Measurements from ENCODE around the gene PLK5.

Gene PLK5

GRCh38 chr19:1555487-1556389 lies 31.9 kb downstream of the PLK5 start:
- no peak for DNase-seq (ENCODE audit: low read depth, low spot score)

DNA sequence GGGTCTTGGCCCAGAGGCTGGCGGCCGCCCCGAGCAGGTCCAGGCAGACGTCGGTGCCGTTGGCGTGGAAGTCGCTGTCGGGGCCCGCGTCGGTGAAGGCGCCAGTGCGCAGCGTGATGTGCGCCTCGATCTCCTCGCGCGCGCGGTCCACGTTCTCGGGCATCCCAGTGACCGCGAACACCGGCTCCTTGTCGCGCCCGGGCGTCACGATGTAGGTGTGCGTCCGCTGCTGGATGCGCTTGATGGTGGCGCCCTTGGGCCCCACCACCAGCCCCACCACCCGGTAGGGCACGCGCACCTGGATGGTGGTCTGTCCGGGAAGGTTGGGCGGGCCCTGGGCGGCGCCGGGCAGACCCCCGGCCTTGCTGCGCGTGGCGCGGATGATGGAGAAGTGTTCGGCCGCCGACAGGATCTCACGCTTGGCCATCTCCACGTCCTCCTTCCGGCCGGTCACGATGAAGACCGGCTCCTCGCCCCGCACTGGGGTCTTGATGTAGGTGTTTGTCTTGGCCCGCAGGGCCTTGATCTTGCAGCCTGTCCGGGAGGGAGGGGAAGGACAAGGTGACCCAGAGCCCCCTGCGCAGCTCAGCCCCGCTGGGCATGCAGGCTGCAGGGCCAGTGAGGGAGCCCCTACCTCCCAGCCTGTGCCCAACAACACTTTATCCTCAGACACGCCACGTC lies 32.7 kb downstream of the PLK5 start:
- DNase-seq (ENCODE audit: low read depth, low spot score), result no peak

GRCh38 chr19:1558552-1558951 lies 34.7 kb downstream of the PLK5 start:
- no peak for DNase-seq (ENCODE audit: low read depth, low spot score)

GRCh38 chr19:1560286-1560882 lies 36.5 kb downstream of the PLK5 start:
- DNase-seq (ENCODE audit: low read depth, low spot score), result no peak

DNA sequence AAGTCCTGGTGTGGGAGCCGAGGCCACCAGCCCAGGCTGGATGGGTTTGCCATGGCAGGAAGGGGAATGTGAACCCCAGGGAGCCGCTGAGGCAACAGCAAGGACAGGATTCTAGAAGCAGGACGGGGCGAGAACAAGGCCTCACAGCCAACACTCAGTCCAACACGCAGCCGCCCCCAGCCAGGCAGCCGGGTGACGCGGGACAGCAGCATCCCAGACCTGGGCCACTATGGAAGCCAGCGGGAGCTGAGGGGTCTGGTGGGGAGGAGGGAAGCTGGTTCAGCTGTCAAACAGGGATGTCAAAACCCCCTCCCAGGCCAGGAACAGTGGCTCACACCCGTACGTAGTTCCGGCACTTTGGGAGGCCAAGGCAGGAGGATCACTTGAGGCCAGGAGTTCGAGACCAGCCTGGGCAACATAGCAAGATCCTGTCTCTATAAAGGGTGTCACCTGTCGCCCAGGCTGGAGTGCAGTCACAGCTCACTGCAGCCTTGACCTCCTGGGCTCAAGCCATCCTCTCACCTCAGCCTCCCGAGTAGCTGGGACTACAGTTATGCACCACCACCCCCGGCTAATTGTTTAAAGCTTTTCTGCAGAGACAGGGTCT lies 37.5 kb downstream of the PLK5 start:
- DNase-seq (ENCODE audit: low read depth, low spot score), result no peak

GRCh38 chr19:1563251-1563650 lies 39.4 kb downstream of the PLK5 start:
- no peak for DNase-seq (ENCODE audit: low read depth, low spot score)

GRCh38 chr19:1566392-1567115 lies 42.7 kb downstream of the PLK5 start:
- peak; percentile 46 for DNase-seq (ENCODE audit: low read depth, low spot score)

- DNase-seq (ENCODE audit: low read depth, low spot score), result no peak
Measured at GRCh38 chr19:1567116-1567847, 43.4 kb downstream of the PLK5 start.

GRCh38 chr19:1567848-1568227 lies 44.0 kb downstream of the PLK5 start:
- DNase-seq (ENCODE audit: low read depth, low spot score), result no peak

DNA sequence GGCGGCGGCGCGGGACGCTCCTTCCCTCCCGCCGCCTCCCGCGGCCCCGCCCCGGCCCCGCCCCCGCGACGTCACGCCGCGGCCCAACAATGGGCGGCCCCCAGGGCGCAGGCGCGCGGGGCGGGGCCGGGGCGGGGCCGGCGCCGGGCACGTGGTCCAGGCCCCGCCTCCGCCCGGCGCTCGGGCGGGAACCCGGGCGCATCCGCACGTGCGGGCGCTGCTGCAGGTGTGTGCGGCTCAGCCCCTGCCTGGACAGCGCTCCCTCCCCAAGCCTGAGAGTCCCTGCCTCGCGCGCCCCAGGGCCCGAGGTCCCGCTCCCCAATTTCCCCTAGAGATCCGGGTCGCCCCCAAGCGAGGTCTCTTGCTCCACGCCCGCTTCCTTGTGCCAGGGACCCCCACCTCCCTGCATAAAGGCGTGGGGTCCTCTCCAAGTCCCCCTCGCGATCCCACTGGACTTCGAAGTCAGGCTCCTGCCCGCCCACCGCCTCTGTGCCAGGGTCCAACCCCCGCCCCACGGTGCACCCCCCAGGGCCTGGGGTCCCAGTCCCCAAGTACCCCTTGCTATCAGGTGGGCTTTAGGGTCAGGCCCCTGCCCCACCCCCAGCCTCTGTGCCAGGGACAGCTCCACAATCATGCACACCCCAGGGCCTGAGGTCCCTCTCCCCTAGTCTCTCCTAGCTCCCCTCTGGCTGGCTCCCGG lies 44.6 kb downstream of the PLK5 start, which contains the start of gene MEX3D:
Gene MEX3D (minus strand): TSS at position 6 of the 700 bp plus-strand sequence. CDS start 267 bp downstream, outside the sequence.
- DNase-seq (ENCODE audit: low read depth, low spot score), result no peak

- DNase-seq (ENCODE audit: low read depth, low spot score), result no peak
Measured at GRCh38 chr19:1569997-1570396, 46.1 kb downstream of the PLK5 start.

DNA sequence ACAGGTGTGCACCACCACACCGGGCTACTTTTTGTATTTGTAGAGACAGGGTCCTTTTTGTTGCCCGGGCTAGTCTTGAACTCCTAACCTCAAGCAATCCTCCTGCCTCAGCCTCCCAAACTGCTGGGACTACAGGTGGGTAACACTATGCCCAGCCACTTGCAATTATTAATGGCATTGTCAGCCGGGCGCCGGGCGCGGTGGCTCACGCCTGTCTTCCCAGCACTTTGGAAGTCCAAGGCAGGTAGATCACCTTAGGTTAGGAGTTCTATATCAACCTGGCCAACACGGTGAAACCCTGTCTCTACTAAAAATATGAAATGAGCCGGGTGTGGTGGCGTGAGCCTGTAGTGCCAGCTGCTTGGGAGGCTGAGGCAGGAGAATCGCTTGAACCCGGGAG lies 47.0 kb downstream of the PLK5 start:
- no peak for DNase-seq (ENCODE audit: low read depth, low spot score)

DNA sequence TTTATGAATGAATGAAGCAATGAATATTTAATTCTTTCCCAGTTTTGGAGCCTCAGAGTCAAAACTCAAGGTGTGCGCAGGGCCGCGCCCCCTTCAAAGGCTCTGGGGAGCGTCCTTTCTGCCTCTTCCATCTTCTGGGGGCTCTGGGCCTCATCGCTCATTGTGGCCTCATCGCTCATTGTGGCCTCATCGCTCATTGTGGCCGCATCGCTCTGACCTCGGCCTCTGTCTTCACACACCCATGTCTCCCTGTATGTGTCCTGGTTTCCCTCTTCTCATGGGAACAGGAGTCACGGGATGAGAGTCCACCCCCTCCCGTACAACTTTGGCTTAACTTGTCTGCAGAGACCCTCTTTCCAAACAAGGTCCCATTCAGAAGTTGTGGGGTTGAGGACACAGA lies 47.5 kb downstream of the PLK5 start:
- DNase-seq (ENCODE audit: low read depth, low spot score), result no peak

GRCh38 chr19:1572795-1573194 lies 48.9 kb downstream of the PLK5 start:
- no peak for DNase-seq (ENCODE audit: low read depth, low spot score)

GRCh38 chr19:1574354-1575136 lies 50.7 kb downstream of the PLK5 start:
- DNase-seq (ENCODE audit: low read depth, low spot score), result no peak

- DNase-seq (ENCODE audit: low read depth, low spot score), result no peak
Measured at GRCh38 chr19:1575323-1576241, 51.7 kb downstream of the PLK5 start.

GRCh38 chr19:1576242-1577089 lies 52.6 kb downstream of the PLK5 start:
- no peak for DNase-seq (ENCODE audit: low read depth, low spot score)
